Stimulated activated CD8-positive, alpha-beta memory T cell treated with anti-CD3 and anti-CD28 coated beads, Interleukin-4, amount 100 ng/mL, for 24 hours (primary cell): Measurements from ENCODE around the gene CACNA1E.

Experiments used
- DNase-seq: peaks from one replicate; pipeline ENCODE4 v3.0.0-alpha.2; 2020; ENCODE audit warnings: low read depth

CACNA1E gene

DNA sequence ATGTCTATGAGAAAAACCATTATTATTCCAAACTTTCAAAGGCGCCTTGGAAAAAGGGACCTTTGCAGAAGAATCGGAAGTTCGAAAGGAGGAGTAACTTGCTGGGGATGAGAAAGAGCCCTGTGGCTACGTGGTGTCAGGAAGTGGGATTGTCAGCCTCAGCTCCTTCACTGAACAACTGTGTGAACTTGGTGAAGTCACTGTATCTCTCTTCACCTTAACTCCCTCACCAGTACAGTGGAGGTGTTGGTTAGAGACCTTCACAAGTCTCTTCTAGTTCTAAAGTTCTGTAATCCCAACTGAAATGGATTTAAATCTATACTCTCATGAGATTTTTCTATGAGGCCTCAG, 285.6 kb downstream of the CACNA1E start:
- DNase-seq, result no peak

DNA sequence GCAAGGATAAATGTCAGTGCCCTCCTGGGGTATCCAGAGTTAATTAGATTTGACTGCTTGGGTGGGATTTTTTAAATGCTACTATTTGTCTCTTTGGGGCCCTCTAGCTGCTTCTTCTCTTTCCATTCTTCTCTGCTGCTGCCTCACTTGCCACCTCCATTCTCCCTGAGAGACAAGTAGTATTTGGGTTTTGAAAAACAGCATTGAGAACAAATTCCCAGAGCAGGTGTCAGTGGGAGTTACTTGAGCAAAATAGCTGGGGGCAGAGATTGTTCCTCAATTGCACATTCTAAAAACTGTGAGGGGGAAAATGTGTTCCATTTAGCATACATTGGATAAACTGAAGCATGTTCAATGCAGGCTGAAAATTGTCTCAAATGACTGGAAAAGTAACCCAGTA, 286.5 kb downstream of the CACNA1E start:
- no peak for DNase-seq

DNA sequence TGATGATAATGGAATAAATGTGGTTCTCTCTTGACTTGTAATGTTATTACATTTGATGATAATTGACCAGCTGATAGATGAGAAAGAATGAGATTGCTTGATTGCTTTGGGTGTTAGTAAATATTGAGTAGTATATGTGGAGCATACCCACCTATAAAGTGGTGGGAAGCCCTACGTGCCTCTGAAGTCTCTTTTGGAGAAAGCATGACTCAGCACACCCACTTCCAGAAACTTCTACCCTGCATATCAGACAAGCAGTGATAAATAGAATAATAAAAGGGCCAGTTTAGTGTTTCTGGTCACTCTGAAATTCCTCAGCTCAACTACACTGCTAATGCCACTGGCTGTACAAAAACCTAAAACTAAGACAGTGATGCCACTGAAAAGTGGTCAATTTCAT, 289.4 kb downstream of the CACNA1E start:
- DNase-seq, result no peak

DNA sequence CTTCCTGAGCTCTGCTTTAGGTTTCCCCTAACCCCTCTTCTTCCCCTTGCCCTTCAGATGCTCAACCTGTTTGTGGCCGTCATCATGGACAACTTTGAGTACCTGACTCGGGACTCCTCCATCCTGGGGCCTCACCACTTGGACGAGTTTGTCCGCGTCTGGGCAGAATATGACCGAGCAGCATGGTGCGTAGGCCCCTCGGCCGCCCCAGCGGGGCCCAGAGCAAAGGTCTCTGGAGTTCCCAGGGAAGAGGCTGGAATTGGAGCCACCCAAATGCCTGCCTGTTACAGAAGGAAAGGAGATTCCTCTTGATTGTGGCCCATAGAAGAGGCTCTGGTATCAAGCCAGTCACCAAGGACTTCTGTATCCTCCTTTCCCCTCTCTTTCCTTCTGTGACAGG, 292.7 kb downstream of the CACNA1E start:
- DNase-seq, result no peak

DNA sequence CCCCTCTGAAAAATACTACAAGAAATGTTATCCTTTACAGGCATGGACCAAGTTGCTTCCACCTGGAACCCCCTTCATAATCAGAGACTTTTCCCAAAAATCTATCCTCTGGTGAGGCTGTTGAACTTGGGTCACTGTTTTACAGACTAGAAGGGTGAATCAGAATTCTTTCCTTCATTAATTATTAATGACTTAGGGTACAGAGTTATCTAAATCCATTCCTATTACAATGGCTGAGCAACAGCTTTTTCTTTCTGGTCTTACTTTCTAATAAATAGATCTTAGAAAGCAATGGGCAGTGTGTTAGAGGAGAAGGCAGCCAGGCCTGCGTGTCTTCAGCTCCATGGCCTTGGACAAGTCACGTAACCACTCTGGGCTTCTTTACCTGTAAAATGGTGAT, 294.0 kb downstream of the CACNA1E start:
- no peak for DNase-seq

DNA sequence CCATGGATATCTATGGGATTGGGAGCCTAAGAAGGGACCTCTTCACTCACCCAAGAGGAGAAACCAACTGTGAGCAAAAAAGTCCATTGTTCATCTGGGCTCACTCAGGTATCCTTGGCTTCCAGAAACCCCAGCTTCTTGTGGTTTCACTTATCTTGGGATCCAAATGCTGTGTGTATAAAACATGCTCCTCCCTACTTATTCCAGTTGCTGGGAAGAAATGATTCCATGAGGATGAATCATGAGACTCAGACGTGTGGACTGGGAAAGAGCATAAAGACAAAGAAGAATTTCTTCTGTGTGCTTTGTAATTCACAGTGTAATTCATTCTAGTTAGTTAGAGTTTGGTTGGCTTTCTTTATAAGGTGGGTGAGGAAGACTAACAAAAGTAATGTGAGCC, 294.5 kb downstream of the CACNA1E start:
- no peak for DNase-seq

DNA sequence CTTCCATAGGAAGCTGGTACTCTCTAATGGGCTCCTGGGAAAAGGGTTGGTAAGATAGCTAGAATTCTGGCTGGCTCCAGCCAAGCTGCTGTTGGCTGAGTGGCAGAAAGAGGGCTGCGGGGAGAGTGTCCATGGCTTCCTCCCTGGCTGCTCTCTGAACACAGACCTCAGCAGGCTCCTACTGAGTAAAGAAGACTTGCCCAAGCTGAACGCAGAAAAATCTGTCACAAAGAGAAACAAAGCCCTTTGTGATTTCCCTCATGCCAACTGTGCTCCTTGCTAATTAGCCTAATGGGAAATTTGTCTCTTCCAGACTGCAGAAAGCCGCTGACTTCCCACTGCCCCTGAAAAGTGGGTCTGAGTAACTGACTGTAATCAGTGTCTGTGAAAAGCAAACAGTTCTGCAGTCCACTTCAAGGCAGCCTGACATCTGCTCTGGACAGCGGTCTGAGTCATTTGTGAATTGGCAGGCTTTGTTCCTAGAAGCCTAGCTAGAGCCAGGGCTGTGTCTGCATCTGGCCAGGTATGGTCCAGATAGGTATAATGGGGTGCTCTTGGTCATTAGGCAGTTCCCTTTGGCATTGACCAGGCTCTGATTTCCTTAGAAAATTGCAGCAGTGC, 295.4 kb downstream of the CACNA1E start:
- DNase-seq, result no peak

DNA sequence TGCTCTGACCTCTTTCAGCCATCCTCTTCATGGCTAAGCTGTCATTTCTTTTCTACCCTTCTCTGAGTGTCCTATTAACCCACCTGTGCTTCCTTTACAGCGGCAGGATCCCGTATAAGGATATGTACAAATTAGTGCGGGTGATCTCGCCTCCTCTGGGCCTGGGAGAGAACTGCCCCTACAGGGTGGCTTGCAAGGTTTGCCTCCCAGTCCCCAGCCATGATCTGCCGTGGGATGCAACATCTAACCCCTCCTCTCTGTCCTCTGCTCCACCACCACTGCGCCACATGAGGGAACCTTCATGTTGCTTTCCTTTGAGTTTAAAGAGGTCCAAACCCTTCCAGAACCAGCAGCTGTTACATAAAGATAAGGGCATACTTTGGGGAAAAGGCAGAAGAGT, 296.0 kb downstream of the CACNA1E start:
- DNase-seq, result no peak

DNA sequence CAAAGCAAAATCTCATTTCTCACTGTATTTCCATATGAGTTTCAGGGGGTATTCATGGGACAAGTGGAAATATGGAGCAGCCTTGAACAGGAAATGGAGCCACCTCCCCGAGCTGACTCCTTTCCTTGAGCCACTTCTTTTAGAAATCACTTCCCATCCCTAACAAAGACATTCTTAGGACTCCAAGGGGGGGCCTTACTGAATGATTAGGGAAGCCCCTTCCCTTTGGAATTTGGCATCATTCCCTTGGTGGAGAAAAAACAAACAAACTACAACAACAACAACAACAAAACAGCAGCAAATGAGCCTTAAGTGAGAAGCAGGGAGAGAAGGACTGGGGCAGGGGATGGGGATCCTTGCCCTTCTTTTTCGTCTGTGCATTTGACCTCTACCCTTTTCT, 299.9 kb downstream of the CACNA1E start:
- no peak for DNase-seq

DNA sequence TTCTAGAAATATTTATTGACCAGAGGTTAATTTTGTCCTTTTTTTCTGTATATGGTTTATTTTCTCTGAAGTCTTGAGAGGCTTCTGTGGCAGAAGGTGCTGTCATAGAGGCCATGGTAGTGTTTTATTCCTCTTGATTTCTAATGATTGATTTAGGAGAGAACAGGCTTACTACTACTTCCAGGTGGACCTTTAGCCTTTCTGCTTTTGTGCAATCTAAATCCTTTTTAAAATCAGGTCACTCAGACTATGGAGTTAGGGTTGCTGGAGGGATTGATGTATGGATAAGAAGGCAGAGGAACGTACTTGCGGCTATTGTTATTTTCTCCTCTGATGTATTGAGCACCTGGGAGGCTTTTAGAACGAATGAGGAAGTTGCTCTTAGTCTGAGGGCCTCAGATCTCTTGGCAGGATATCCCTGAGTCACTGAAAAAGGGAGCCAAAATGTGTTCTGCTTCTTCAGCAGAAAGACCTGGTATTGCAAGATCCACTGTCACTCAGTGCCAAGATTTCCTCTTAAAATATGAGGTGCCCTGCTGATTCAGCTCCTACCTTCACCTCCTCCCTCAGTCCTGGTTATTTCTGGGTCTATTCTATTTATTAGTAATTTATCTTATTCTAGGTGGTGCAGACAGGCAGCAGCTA, 300.8 kb downstream of the CACNA1E start:
- DNase-seq, result no peak

DNA sequence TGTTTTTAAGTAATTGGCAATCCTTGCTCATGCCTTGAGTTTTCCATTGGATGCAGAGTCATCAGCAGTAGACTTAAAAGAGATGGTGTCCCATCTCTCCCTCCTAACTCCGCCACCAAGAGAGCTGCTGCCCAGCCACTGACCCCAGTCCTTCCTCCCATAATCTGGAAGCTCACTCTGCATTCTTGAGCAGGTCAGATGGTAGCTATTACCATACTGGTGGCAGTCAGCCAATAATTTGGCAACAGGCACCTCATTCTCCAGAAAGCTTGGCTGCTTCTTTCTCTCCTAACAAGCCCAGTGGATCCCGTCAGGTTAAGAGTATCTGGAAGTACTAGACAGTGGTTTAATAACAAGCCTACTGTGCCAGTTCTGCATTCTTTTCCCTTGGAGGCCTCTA, 306.1 kb downstream of the CACNA1E start:
- DNase-seq, result no peak

DNA sequence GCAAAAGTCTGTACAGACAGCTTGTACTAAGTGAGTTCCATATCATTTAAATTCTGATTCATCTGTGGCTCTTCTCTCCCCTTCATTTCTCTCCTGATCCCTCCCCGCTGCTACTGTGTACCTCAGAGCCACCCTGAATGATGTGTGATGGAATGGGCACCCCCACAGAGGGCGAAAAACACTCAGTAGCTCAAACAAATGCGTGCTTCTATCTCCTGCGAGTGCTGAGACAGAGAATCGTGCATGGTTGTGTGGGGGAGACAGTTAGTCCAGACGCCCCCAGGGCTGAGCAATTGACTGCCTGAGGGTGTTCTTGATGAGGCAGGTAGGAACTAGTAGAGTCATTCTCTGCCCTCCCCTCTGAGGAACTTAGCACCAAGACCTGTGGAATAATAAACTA, 308.4 kb downstream of the CACNA1E start:
- no peak for DNase-seq

DNA sequence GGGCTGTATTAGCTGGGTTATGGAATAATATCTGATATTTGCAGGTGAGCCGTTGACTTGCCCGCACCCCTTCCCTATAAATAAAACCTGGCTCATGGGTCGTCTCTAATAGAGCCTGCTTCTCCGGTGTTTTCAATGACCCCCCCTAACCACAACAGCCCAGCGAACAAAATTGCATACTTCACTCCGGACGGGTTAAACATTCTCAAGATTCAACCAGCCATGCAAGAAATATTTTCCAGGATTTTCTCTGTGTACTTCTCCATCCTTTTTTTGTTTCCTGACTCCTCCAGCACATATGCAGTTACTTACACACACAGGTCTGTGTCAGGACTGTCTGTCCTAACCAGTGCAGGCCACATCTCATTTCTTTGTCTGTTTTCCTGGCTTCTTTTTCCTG, 310.5 kb downstream of the CACNA1E start:
- DNase-seq, result no peak

DNA sequence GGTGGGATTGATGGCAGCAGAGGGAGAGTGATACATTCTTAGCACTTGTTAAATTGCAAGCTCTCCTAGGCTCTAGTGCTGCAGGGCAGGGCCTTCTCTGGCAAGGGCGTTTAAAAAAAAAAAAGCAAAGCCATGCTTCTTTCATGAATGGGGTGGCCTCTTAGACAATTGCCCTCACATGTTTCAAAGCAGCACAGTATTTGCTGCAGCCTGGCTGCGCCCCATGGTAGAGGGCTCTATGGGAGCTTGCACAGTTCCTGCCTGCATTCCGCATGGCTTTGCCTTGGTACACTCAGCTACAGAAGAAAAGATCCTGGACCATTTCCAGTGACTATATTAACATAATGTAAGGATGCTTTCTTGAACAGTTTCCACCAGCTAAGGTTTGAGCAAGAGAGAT, 311.0 kb downstream of the CACNA1E start:
- DNase-seq, result no peak

DNA sequence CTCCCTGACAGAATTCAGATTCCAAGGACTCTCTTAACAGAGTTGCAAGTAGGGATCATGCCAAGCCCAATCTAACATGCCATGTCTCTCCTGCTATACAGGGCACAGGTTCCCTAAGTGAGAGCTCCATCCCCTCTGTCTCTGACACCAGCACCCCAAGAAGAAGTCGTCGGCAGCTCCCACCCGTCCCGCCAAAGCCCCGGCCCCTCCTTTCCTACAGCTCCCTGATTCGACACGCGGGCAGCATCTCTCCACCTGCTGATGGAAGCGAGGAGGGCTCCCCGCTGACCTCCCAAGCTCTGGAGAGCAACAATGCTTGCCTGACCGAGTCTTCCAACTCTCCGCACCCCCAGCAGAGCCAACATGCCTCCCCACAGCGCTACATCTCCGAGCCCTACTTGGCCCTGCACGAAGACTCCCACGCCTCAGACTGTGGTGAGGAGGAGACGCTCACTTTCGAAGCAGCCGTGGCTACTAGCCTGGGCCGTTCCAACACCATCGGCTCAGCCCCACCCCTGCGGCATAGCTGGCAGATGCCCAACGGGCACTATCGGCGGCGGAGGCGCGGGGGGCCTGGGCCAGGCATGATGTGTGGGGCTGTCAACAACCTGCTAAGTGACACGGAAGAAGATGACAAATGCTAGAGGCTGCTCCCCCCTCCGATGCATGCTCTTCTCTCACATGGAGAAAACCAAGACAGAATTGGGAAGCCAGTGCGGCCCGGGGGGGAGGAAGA, 315.0 kb downstream of the CACNA1E start:
- no peak for DNase-seq

DNA sequence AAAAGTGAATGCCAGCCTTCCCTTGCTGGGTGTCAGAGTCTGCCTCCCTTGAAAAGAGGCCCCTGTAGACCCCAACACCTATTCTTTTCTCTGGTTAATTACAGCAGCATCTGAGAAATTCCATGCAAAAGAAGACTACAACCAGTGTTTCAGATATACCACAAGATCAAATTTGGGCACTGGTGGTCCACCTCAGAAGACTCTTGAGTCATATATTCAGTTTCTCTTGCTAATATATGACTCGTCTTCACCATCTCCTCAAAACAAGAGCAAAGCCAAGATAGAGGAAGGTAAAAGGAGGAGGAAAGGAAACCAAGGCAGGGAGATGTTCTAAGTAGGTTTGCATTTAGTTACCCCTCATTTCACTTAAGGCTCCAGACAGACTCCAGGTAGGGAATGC, 318.3 kb downstream of the CACNA1E start:
- DNase-seq, result no peak

DNA sequence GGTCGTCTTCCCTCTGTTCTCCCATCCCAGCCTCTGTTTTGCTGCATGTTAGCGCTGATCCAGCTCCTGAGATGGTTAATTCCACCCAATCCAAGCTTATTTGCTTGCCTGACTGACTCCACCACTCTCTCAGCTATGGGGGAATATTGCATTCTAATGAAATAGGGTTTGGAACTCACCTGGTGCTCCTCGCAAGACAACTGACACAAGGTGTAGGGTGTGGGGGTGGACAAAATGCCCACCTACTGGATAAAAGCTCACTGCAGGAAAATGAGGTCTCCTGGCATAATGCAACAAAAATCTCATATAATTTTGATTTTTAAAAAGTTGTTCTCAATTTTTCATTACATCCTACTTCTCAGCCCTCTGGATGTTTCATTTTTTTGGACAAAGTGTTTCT, 319.1 kb downstream of the CACNA1E start:
- DNase-seq, result no peak

DNA sequence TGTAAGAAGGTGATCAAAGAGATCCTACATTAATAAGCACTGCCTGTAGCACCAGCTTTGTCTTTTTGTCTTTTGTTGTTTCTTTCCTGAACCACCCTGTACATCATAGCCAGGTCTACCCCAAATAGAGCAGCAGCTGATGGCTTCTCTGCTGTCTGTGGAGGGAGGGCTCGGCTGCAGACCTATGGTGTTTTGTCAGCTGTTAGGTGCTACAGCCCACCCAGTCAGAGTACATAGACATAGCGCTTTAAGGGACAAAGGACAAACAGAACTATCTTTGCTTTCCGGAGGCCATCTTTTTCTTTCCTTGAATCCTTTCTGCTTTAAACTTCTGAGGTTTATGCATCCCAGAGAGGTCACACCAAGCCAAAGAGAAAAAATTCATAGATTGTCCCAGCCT, 320.1 kb downstream of the CACNA1E start:
- no peak for DNase-seq

DNA sequence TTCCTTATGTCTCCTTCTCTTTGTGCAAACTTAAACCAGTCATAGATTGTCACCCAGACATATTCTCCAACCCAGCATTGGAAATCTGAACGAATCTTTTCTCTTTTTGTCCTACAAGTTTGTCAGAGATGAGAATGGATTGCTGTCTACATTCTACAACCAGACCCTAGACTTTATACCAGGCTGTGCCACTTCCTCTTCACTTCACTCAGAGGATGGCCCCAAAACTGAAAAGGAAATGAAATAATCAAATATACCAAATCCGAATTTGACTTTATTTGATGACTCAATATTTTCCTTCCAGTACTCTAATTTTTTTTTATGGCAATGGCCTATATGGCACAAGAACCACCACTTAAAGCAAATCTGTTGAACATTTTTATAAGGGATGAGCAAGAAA, 321.7 kb downstream of the CACNA1E start:
- no peak for DNase-seq

DNA sequence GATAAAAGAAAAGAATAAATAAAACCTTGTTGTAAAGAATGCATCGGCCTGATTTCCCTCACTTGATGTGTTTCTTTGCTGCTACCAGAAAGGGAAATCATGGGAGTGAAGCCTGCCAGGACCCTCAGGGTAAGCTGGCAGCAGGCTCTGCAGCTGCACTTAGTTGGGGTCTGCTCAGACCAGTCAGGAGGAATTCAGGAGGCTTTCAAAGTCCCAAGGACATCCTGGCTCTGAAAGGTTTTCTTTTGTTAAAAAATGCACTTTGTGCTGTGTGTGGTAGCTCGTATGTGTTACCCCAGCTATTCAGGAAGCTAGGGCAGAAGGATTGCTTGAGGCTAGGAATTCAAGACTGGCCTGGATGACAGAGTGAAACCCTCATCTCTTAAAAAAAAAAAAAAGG, 323.4 kb downstream of the CACNA1E start:
- no peak for DNase-seq

DNA sequence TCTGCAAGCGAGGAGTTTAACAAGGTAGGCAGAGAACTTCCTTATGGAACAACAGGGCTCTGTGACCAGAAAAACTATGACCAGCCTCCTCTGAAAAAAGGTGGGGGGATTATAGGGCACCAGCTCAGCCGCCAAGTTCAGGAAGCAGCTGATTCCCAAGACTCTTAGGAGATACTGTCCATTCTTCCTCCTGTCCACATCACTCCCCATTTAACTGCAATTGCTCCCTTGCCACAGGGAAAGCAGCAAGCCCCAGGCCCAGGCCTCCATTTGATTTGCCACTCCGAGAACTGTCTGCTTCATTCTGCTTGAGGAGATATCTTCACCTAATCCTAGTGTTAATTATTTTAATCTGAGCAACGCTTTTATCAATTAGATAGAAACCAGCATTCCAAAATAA, 323.9 kb downstream of the CACNA1E start:
- DNase-seq, result no peak

DNA sequence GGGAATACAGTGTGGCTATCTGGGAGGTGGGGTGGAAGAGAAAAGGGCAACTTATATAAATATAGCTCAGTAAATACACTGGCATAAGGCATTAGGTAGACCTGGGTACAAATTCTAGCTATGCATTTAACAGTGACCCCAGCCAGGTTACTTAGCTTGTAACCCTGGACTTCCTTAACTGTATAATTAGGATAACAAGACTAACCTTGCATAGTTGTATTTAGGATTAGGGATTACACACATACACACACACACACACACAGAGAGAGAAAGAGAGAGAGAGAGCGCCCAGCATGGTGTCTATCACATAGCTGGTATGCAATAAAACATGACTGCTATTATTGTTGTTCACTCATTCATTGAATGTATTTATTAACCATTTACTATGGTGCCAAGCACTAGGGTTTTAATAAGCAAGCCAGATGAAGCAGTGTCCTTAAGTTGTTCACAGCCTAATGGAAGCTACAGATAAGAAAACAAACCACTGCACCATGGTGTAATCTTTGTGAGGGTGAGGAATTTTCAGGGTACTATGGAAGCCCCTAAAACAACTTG, 326.8 kb downstream of the CACNA1E start:
- no peak for DNase-seq

DNA sequence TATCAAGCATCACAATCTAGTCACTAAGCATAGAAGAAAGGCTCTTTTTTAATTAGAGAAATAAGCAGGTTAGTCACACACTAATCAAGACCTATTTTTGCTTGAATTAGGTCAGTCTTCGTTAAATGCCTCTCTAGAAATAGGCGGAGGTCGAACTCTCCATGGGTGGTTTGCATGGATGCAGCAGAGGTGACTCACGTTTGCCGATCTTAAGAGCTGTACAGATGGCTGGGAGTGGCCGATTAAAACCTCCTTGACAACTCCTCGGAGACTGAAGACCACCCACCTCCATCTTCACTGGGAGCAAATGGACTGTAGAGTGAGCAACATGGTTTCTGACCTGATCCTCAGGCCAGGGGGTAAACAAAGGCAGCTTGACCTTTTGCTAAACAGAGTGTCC, 328.9 kb downstream of the CACNA1E start:
- no peak for DNase-seq

DNA sequence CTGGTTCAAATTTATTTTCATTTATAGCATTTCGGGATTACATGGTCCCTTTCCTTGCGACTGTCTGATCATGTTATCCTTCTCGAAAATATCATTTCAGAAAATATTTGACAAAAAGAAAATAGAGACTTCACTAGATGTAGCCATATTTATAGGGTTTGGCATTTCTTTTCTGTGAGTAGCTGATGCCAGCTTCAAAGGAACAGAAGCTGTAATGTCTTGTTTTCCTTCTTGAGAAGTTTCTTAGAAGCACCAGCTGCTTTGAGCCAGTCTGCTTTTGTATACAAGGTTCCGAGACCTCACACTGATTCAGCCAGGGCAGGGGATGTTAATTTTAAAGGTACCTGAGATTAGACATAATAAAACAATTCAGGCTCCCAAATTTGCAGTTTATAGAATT, 329.9 kb downstream of the CACNA1E start:
- DNase-seq, result no peak
